ENCODE data around the gene PLXNA2.
A peak's percentile ranks its signal among the peaks of the same experiment; 100 is the strongest.

Gene PLXNA2

GRCh38 chr1:208058267-208058666, 185.9 kb downstream of the PLXNA2 start:
- Histone ChIP-seq H3K4me1 (peaks cover 54% of the 10 kb centered on the region), H3K9me3 (no peaks in the 10 kb centered on the region), H3K27me3 (no peaks in the 10 kb centered on the region), H3K36me3 (peaks cover 13% of the 10 kb centered on the region; the same call in 1 of the 2 replicates), H3K4me3 (ENCODE audit: low read depth, low read length) (no peak overlapping the region)
- TF ChIP-seq CTCF (IDR thresholded peaks at IDR 0.05; ENCODE audit: low read depth, low read length), result no peak
- DNase-seq, result peak; percentile 86

- peaks cover 54% of the 10 kb centered on the region for H3K4me1 ChIP-seq
- H3K27me3 ChIP-seq, result no peaks in the 10 kb centered on the region
- H3K4me3 ChIP-seq (ENCODE audit: low read depth, low read length), result no peak overlapping the region
- no peak for DNase-seq
- no peaks in the 10 kb centered on the region for H3K9me3 ChIP-seq
- peaks cover 25% of the 10 kb centered on the region for H3K36me3 ChIP-seq
- TF ChIP-seq CTCF (IDR thresholded peaks at IDR 0.05; ENCODE audit: low read depth, low read length), result no peak
Observed at GRCh38 chr1:208057056-208057455, 187.1 kb downstream of the PLXNA2 start.

- no peaks in the 10 kb centered on the region for H3K27me3 ChIP-seq
- H3K4me1 ChIP-seq, result peaks cover 46% of the 10 kb centered on the region
- peaks cover 30% of the 10 kb centered on the region for H3K36me3 ChIP-seq
- no peak for TF ChIP-seq CTCF (IDR thresholded peaks at IDR 0.05; ENCODE audit: low read depth, low read length)
- H3K4me3 ChIP-seq (ENCODE audit: low read depth, low read length), result no peak overlapping the region
- H3K9me3 ChIP-seq, result no peaks in the 10 kb centered on the region
- DNase-seq, result no peak
Observed at GRCh38 chr1:208055535-208055934, 188.6 kb downstream of the PLXNA2 start.

GRCh38 chr1:208054911-208055379, 189.2 kb downstream of the PLXNA2 start:
- no peaks in the 10 kb centered on the region for H3K27me3 ChIP-seq
- no peak for TF ChIP-seq CTCF (IDR thresholded peaks at IDR 0.05; ENCODE audit: low read depth, low read length)
- DNase-seq, result no peak
- H3K4me3 ChIP-seq (ENCODE audit: low read depth, low read length), result no peak overlapping the region
- H3K36me3 ChIP-seq, result peaks cover 30% of the 10 kb centered on the region
- H3K4me1 ChIP-seq, result peaks cover 40% of the 10 kb centered on the region
- no peaks in the 10 kb centered on the region for H3K9me3 ChIP-seq

- Histone ChIP-seq H3K27me3 (no peaks in the 10 kb centered on the region), H3K4me3 (ENCODE audit: low read depth, low read length) (no peak overlapping the region), H3K36me3 (peaks cover 30% of the 10 kb centered on the region), H3K4me1 (peaks cover 38% of the 10 kb centered on the region), H3K9me3 (no peaks in the 10 kb centered on the region)
- DNase-seq, result no peak
- TF ChIP-seq CTCF (IDR thresholded peaks at IDR 0.05; ENCODE audit: low read depth, low read length), result no peak
Observed at GRCh38 chr1:208054485-208054884, 189.7 kb downstream of the PLXNA2 start.

- no peaks in the 10 kb centered on the region for H3K9me3 ChIP-seq
- no peak for TF ChIP-seq CTCF (IDR thresholded peaks at IDR 0.05; ENCODE audit: low read depth, low read length)
- no peak for DNase-seq
- H3K4me3 ChIP-seq (ENCODE audit: low read depth, low read length), result no peak overlapping the region
- no peaks in the 10 kb centered on the region for H3K27me3 ChIP-seq
- H3K4me1 ChIP-seq, result peaks cover 30% of the 10 kb centered on the region
- H3K36me3 ChIP-seq, result peaks cover 30% of the 10 kb centered on the region
Observed at GRCh38 chr1:208053661-208054060, 190.5 kb downstream of the PLXNA2 start.

All from BE2C (cell line).